GM21360 (cell line): Measurements from ENCODE around the gene PIK3C3.
"Not testable (repeated sequence)": the region's sequence is repeated elsewhere in the genome, so short reads cannot be mapped to it uniquely, and the experiment has no call there.

Experiments used
- ATAC-seq: cut with Tn5 transposase; IDR thresholded peaks from one replicate; pipeline ENCODE4 v1.9.1; 2021; ENCODE audit warnings: mild to moderate bottlenecking, moderate library complexity; ENCODE audit not compliant: unreplicated experiment

Gene PIK3C3

DNA sequence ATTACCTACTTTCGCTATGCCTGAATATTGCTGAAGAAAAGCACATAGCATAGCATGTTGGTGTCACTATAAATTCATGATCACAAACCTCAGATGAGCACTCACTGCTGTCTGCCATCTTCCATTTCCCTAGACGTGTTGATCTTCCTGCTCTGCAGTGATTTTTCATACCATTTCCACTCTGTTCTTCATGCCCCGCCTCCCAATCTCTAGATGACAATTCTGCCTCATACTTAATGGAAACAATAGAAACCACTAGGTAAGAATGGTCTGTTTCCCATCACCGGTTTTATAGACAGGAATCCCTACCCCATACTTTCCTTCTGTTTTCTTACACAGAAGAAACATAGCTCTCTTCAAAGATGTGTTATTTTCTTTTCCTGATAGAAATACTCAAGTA is 63.8 kb downstream of the PIK3C3 start:
- ATAC-seq, result no peak

DNA sequence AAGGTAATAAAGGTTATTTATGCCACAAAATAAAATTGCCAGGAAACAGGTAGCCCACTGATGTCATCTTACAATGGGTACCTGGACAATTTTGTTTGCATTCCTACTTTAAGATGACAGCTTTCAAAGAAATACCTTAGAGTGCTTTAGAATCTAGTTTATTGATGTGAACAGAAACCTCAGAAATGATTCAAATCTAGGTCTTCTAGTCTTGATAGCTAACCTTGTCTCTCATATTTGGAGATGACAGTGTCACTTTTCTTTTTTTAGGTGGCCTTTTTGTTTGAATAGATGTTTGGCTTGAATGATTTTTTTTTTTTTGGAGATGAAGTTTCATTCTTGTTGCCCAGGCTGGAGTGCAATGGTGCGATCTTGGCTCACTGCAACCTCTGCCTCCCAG is 69.1 kb downstream of the PIK3C3 start:
- no peak for ATAC-seq

DNA sequence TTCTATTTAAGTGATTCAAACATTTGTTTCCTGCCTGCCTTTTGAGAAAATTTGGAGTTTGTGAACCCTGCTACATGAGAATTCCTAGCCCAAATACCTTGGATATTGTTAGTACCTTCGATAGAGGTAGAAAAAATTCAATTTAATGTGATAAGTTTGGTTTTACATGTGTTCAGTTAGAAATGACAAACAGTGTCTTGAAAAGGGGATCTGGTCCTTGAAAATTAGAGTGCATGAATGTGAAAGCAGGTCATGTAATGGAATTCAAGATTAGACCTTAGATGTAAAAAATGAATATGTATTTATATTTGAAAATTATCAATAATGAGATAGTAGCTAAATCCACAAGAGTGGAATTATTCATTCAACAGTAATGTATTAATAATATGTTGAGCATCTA is 70.5 kb downstream of the PIK3C3 start:
- ATAC-seq, result peak; percentile 22

DNA sequence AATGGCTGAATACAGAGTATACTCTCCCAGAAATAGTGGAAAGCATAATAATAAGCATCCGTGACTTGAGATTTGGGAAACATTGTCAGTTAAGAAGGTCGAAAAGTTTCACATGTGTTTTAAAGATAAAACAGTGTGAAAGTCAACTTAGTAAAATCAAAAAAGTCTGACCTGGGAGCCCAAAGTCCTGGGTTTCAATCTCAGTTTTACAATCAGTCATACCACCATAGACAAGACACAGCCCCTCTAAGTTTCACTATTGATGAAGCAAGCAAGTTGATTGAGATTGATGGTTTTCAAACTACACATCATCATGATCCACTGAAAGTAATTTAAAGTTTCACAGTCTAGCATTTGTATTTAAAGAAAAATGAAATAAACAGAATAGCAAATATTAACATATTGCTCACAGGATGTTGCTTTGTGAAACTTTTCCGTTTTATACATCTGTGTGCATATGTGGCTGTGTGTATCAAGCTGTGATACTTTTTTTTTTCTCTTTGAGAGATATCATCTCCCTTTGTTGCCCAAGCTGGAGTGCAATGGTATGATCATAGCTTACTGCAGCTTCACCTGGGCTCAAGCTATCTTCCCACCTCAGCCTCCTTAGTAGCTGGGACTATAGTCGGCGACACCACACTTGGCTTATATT is 71.1 kb downstream of the PIK3C3 start:
- peak; percentile 96 for ATAC-seq

DNA sequence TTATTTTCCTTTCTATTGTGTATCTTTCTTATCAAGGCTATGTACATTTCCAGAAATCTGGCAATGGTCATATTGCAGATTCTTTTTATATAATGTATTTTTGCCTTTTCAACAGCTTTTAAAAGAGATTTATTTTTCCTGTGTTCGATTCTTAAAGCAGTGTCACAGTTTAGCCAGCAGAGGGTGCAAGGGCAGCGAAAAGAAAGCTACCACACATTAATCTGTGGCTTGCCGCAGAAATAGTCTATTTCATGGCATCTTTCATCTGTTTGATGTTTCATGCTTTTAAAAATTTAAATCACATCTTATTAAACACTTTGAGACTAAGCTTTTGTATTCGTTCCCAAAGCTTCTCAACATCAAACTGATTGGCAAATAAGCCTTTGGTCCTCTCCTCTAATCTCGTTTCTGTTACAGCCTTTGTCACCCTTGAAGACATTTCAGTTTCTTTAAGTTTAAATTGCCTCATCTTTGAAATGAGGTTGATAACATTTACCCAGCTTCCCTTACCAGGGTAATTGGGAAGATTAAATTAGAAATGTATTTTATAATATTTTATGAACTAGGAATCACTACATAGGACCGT is 73.3 kb downstream of the PIK3C3 start:
- ATAC-seq, result no peak

DNA sequence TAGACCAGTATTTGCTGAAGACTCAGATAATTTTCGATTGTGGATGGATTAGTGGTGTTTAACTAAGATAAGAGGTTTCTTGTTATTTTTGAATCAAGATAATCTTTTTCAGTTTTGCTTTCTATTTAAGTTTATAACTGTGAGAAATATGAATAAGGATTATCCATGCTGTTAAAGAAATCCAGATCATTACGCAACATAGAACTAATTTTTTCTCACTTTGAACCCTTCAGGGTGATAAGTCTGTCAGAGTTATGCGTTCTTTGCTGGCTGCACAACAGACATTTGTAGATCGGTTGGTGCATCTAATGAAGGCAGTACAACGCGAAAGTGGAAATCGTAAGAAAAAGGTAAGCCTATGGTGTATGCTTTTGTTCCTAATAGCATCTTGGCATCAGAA is 74.1 kb downstream of the PIK3C3 start:
- ATAC-seq, result no peak

DNA sequence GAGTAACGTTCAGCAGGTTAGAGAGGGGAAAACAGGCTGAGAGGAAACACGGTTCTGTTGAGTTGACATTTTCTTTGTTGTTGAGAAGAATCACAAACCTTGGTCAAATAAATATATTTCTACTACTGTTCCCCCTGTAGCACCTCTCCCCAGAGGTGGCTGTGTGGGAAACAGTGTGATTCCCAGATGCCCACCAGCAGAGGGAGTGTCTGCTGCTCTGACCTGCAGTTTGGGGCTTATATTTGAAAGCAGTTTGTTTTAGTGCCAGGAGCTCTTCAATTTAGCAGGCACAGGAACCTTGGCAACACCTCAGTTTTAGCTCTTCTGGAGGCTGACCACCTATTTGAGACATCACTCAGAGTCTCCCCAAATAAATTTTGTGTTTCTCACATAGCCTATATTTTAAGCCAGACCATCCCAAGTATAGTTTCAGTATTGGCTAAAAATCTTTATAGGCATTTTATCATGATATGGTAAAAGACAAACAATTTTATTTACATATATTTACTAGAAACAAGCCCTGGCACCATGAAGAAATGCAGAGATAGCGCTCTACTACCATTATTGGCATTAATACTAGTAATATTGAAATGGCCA is 75.7 kb downstream of the PIK3C3 start:
- ATAC-seq, result no peak

DNA sequence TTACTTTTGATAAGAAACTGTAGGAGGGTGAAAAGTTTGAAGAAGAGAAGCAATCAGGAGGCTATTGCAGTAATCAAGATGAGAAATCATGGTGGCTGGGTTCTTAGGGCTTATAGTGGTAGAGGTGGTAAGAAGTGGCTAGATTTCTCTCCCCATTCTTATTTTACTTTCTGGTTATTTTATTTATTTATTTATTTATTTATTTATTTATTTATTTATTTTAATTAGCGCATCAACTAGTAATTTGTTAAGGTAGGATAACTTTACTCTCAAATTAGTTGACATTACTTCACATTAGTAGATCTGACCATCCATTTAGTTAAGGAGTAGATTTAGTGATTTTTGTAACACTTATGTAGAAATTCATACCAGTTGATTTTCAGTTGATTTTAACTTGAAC is 77.4 kb downstream of the PIK3C3 start:
- ATAC-seq, result no peak

DNA sequence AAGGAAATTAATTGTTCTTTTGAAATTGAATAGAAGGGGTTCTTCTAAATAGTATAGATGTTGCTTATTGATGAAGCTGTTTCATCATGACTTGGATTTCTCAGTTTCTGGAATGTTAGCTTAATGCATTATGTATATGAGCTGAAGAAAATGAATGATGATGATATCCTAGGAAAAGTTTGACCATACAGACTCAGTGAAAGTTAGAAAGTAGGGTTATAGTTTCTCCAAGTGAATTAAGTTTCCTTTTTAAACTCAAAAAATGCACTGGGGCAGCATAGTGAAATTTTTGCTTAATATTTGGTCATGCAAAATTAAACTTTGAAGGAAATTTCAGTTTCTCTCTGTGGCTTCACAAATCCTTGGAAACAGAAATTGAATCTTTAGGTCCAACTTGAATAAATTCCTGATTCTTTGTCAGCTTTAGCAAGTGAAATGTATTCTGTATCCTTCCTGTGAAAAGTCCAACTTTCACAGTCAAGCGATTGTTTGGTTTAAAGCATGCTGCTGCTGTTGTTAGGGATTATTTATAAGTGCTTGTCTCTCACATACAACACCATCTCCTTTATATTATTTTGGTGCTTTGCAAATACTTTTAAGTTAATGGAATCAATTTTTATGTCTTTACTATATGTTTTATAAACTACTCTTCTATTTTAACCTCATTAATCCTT is 78.2 kb downstream of the PIK3C3 start:
- ATAC-seq, result no peak

DNA sequence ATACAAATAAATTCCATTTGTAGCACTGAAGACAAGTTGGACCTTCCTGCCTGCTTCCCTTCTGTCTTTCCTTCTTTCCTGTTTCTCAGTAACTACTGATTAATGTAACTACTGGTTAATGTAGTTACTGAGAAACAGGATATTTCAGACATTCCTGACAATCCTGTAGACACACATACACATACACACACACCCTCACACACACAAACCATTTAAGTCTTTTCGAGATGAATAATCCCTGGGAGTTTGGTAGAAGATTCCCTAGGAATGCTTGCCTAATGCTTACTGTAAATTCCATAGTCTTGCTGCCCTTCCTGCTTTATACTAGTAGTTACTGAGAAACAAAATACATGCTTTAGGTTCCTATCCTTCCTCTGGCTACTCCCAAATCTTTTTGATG is 83.9 kb downstream of the PIK3C3 start:
- ATAC-seq, result no peak

DNA sequence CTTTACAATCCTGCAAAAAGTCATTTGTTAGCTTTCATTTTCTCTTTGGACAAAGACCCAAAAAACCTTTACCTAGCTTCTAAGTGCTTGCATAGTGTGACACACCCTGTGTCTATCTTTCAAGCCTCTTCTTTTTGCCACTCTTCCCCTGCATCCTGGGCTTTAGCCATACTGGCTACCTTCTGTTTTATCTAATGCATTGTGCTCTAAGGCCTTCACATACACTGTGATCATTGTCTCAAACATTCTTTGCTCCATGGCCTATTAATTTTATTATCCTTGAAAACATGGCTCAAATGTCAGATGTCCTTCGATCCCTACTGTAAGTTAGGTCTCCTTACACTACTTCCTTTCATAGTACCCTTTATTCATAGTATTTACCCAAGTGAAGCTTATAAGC is 84.4 kb downstream of the PIK3C3 start:
- ATAC-seq, result no peak

DNA sequence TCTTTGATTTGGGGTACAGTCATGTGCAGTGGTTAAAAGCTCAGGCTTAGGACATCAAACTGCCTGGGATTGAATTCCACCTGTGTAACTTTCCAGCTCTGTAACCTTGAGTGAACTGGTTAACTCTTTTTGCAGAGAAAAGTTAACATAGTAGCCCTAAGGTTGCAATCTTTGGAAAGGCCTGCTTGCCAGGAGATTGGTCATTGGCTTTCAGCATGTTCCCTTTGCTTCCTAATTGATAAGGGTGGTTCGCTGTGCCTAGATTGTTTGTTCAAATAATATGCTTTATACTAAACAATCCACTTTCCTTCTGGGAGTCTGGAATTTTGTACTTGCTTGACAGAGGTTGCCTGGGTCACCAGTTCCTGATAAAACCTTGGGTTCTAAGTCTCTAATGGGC is 86.8 kb downstream of the PIK3C3 start:
- ATAC-seq, result no peak

DNA sequence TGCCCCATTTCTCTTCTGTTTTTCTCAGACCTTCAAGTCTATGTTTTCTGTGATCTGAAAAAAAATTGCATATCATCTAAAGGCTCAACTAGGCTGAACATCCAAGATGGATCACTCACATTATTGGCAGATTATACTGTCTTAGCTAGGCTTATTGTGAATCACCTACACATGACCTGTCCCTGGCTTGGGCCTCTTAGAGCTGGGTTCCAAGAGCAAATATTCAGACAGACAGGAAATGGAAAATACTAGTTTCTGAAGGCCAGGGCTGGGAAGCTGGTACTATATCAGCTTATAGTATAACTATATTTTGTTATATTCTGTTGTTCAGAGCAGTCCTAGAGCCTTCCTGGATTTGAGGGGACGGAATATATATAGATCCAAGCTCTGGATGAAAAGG is 90.3 kb downstream of the PIK3C3 start:
- ATAC-seq, result no peak

DNA sequence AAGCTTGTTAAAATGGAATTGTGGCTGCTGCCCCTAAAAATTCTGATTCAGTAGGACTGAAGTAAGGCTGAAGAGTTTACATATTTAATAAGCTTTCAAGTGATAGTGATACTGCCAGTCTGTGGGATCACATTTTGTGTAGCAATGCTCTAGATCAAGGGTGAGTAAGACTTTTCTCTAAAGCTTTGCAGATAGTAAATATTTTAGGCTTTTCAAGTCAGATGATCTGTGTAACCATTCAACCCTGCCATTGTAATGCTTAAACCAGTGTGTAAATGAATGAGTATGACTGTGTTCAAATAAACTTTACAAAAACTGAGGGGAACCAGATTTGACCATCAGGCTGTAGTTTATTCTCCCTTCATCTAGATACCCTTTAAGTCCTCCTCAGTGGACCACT is 92.7 kb downstream of the PIK3C3 start:
- ATAC-seq, result no peak

DNA sequence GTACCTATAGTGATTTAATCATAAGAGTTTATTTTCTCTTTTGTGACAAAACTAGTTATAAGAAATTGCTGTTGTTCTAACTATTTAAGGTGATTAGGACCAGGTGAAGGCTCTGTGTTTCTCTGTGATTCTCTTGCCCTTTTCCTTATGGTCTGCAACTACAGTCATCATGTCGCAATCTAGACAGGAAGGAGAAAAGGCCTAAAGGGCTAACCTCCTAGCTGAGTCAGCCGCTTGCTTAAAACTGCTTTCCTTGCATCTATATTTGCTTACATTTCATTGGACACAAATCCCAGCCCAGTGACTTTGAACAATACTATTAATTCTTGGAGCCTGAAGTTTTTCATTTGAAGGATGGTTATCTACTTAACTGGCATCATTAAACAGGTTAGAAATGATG is 93.1 kb downstream of the PIK3C3 start:
- no peak for ATAC-seq

DNA sequence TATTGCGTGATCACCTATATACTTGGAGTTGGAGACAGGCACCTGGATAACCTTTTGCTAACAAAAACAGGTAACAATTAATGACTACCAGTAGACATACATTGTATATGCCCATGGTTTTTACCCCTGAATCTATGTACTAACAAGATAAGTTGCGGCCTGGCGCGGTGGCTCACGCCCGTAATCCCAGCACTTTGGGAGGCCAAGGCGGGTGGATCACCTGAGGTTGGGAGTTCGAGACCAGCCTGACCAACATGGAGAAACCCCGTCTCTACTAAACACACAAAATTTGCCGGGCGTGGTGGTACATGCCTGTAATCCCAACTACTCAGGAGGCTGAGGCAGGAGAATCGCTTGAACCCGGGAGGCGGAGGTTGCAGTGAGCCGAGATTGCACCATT is 94.5 kb downstream of the PIK3C3 start:
- not testable (repeated sequence) for ATAC-seq

DNA sequence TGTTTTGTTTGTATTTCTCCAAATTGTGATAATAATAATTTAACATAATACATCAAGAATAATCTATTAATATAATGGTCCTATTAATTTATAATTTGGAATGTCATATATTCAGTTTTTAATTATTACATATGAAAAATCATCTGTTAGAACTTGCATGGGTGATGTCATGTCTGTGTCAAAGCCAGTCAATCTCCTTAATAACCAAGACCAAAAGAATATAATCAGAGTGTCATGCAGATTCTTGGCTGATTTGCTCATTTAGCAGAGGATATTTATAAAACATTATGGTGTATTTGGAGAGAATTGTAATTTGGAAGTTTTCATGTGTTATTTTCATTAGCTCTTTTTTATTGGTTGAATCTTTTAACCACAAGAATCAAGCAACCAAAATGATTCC is 96.4 kb downstream of the PIK3C3 start:
- ATAC-seq, result no peak

DNA sequence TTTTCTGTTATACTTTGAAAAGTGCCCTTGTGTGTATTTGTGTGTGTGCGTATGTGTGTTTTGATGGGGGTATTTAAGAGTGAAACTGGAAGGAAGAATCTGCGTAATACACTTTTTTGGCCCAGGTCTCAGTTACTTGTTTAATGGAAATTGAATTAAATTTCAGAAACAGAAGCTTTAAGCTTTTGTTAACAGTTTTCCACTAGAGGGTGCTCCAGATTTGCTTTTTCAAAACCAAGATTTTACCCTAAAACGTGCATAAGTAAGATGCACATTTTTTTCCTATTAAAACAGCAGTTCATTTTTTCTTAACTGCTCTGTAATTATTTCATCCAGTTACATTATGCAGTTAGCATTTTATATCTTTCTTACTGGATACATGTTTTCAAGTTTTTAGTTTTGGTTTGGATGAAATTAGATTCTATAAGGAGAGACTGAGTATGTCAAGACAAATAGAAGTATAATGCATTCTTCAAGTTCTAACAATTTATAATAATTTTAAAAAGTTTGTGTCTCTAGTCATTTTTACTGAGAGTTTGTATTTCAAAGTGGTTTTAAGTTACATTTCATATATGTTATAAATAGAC is 97.2 kb downstream of the PIK3C3 start:
- ATAC-seq, result no peak

DNA sequence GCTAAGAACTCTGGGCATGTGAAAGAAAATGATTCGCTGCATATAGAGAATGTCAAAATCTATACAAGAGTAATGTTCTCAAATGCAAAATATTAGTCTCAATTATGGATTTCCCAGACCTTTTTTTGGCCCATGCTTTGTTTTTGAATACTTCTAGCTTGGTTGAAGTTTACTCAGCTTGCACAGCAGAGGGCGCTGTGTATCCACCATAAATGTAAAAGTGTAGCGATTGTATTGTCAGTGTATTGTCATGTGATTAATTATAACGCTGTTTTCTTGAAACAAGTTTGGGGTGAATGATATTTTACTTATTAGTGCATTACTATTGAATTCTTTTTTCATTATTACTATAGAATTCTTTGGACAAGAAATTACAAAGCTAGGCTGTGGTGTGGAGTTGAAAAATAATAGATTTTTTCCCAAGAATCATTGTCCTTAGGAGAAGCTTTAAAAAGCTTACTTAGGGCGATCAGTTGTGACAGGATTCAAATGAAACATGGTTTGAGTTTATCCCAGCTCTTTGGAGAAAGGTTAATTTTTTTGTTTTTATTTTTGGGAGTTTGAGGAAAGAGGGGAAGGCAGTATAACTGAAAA is 98.3 kb downstream of the PIK3C3 start:
- ATAC-seq, result peak; percentile 91

DNA sequence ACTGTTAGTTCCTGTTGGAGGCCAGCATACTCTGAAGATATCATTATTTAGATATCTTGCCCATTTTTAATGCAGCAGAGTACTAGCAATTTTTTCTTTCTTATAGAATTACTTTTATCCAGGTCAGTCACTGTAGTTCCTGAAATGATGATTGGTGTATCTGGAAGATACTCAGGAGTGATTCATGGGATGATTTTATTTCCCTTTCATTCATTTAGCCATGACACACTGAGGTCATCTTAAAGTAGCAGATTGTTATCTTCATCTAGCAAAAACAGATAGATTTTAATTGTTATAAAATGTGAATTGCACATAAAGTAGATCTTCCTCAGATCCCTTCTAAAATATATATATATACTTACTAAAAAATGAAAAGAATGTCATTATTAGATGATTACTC is 109.1 kb downstream of the PIK3C3 start:
- ATAC-seq, result no peak

DNA sequence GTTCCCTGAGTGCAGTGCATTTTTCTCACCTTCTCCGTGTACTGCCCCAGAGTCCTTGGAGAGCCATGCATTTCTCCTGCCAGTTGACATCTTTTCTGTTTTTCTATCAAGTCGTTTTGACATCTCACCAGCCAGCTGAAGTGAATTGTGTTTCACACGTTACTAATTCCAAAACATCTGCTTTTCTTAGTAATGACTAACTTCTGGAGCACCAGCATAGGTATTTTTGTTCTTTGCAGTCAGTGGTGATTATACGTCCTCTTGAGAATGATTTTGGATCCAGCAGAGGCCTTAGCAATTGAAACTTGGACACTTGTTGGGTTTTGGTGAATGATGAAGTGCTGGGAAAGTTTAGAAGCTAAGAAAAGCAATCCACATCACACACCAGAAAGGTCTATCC is 112.5 kb downstream of the PIK3C3 start:
- ATAC-seq, result no peak
